Osteoblast (primary cell): ENCODE data around the gene MGAT5. TPM values are rescaled to one million over a fixed set of nuclear protein-coding genes. Genes with fewer than 3 reads are reported as not detected.

Experiments
- DNase-seq: peaks from one replicate; pipeline ENCODE4 v3.0.0; 2011; ENCODE audit warnings: low spot score, mixed read lengths; ENCODE audit not compliant: insufficient read length; ENCODE audit errors: missing footprints
- H2AFZ ChIP-seq: 2 replicates; pipeline ENCODE4 v1.6.0; 2011; ENCODE audit warnings: mild to moderate bottlenecking, low read length
- H3K27ac ChIP-seq: 2 replicates; pipeline ENCODE4 v1.5.1; 2011; ENCODE audit warnings: mild to moderate bottlenecking, low read depth, low read length, moderate library complexity
- H3K27me3 ChIP-seq: 2 replicates; pipeline ENCODE4 v1.6.0; 2012; ENCODE audit warnings: mild to moderate bottlenecking, control low read depth, inconsistent platforms, low read length, moderate library complexity; ENCODE audit not compliant: insufficient read depth
- H3K36me3 ChIP-seq: 2 replicates; pipeline ENCODE4 v1.5.1; 2011; ENCODE audit warnings: mild to moderate bottlenecking, low read length, control low read depth, moderate library complexity; ENCODE audit not compliant: insufficient read depth
- H3K4me1 ChIP-seq: 2 replicates; pipeline ENCODE4 v1.5.1; 2011; ENCODE audit warnings: mild to moderate bottlenecking, low read length, control low read depth, moderate library complexity; ENCODE audit not compliant: insufficient read depth
- H3K4me2 ChIP-seq: 2 replicates; pipeline ENCODE4 v1.6.0; 2011; ENCODE audit warnings: mild to moderate bottlenecking, low read length; ENCODE audit not compliant: insufficient read depth
- H3K4me3 ChIP-seq: fragments of 200-600 bp; sonication (generic); 3 replicates; pipeline ENCODE4 v1.5.1; 2012; ENCODE audit warnings: mild to moderate bottlenecking, low read length, inconsistent platforms; ENCODE audit not compliant: insufficient read depth
- H3K79me2 ChIP-seq: 2 replicates; pipeline ENCODE4 v1.6.0; 2012; ENCODE audit warnings: mild to moderate bottlenecking, low read length, control low read depth, inconsistent platforms; ENCODE audit not compliant: insufficient read depth
- H3K9me3 ChIP-seq: 2 replicates; pipeline ENCODE4 v1.5.1; 2011; ENCODE audit warnings: low read depth, low read length, control low read depth
- H4K20me1 ChIP-seq: 2 replicates; pipeline ENCODE4 v1.6.0; 2012; ENCODE audit warnings: mild to moderate bottlenecking, low read length, control low read depth; ENCODE audit not compliant: insufficient read depth
- total RNA-seq: library from RNA; depleted of rRNA; stranded (reverse); fragments of >200 nt; gene quantifications from 2 replicates; pipeline ENCODE4 v1.2.3, GENCODE V29; 2012
- TF ChIP-seq, protein P1 (sequence below): IDR thresholded peaks from 2 replicates; pipeline ENCODE4 v1.5.1; 2011; ENCODE audit warnings: mild to moderate bottlenecking, low read depth, low read length, moderate library complexity; ENCODE audit errors: extremely low read depth

The MGAT5 gene
- total RNA-seq, 1 donor = 29.7 TPM

DNA sequence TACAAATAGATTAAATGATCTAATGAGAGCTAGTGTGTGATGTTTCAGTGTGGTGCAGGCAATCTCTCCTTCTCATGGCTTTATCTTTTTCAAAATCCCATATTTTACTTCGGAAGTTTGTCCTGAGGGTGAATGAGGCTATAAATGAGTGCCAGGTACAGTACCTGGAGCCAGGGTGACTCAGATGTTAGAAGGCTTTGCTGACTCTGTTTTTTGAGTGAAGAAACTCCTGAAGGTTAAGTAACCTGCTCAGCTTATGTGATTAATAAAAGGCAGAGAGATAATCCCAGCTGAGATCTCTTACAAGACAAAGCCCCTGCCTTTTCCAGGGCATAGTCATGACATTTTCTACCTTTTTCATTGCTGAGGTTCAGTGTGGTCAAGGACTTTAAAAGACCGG, 52.6 kb downstream of the MGAT5 start:
- no peaks in the 10 kb centered on the region for H3K9me3 ChIP-seq
- H2AFZ ChIP-seq = no peak overlapping the region
- no peaks in the 10 kb centered on the region for H3K27me3 ChIP-seq
- H3K36me3 ChIP-seq = no peaks in the 10 kb centered on the region
- no peak overlapping the region for H3K4me2 ChIP-seq
- no peak overlapping the region for H3K27ac ChIP-seq
- no peak for DNase-seq
- no peaks in the 10 kb centered on the region for H3K79me2 ChIP-seq
- TF ChIP-seq, protein P1, sequence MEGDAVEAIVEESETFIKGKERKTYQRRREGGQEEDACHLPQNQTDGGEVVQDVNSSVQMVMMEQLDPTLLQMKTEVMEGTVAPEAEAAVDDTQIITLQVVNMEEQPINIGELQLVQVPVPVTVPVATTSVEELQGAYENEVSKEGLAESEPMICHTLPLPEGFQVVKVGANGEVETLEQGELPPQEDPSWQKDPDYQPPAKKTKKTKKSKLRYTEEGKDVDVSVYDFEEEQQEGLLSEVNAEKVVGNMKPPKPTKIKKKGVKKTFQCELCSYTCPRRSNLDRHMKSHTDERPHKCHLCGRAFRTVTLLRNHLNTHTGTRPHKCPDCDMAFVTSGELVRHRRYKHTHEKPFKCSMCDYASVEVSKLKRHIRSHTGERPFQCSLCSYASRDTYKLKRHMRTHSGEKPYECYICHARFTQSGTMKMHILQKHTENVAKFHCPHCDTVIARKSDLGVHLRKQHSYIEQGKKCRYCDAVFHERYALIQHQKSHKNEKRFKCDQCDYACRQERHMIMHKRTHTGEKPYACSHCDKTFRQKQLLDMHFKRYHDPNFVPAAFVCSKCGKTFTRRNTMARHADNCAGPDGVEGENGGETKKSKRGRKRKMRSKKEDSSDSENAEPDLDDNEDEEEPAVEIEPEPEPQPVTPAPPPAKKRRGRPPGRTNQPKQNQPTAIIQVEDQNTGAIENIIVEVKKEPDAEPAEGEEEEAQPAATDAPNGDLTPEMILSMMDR = no peak
- H3K4me3 ChIP-seq = no peak overlapping the region
- H4K20me1 ChIP-seq = peaks cover 2% of the 10 kb centered on the region
- H3K4me1 ChIP-seq = peaks cover 9% of the 10 kb centered on the region

DNA sequence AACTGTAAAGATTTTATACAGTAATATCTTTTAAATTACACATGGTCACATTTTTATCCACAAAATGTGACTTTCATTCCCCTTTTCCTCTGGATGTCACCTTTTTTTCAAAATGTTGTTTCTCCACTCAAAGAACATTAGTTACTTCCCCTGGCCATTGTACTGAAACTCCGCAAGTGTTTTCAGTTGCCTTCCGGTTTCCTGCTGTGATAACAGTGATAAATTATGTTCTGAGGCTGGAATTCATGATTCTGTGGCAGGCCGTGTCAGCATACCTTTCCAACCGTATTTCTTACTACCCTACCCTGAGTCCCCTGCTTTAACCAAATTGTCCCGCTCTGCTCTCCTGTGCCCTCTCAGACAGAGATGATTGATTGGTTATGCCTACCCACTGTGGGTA, 53.5 kb downstream of the MGAT5 start:
- H3K4me1 ChIP-seq = peaks cover under 1% of the 10 kb centered on the region
- H3K4me2 ChIP-seq = no peak overlapping the region
- no peaks in the 10 kb centered on the region for H3K9me3 ChIP-seq
- TF ChIP-seq, protein P1 = no peak
- no peaks in the 10 kb centered on the region for H3K27me3 ChIP-seq
- H3K36me3 ChIP-seq = no peaks in the 10 kb centered on the region
- H3K4me3 ChIP-seq = no peak overlapping the region
- no peaks in the 10 kb centered on the region for H3K79me2 ChIP-seq
- no peak for DNase-seq
- no peak overlapping the region for H3K27ac ChIP-seq
- no peak overlapping the region for H2AFZ ChIP-seq
- no peaks in the 10 kb centered on the region for H4K20me1 ChIP-seq

DNA sequence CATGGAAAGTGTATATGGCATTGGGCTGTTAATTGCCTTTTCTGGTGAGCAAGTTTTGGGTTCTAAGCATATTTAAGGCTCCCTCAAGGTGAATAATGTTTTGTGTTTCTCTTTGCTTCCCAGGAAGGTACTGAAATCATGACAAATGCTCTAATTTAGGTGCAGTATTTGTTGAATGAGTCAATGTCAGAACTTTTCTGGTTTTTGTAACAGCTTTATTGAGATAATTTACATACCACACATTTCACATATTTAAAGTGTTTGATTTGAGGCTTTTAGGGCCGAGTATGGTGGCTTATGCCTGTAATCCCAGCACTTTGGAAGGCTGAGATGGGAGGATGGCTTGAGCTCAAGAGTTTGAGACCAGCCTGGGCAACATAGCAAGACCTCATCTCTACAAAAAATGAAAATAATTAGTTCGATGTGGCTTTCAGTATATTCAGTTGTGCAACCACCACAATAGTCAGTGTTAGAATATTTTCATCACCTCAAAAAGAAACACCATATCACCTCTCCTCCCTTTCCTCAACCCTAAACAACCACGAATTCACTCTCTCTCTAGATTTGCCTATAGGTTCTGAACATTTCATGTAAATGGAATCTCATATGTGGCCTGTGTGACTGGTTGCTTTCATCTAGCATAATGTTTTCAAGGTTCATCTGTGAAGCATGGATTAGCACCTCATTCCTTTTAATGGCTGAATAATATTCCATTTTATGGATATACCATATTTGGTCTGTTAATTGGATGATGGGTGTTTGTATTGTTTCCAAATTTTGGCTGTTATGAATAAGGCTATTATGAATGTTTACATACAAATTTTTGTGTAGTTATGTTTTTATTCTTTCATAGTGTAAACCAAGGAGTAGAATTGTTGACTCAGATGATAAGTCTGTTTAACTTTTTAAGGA, 54.9 kb downstream of the MGAT5 start:
- no peaks in the 10 kb centered on the region for H3K79me2 ChIP-seq
- no peak overlapping the region for H3K4me2 ChIP-seq
- no peaks in the 10 kb centered on the region for H4K20me1 ChIP-seq
- H2AFZ ChIP-seq = no peak overlapping the region
- no peak for DNase-seq
- no peak overlapping the region for H3K4me3 ChIP-seq
- H3K27ac ChIP-seq = no peak overlapping the region
- no peaks in the 10 kb centered on the region for H3K27me3 ChIP-seq
- H3K36me3 ChIP-seq = no peaks in the 10 kb centered on the region
- H3K9me3 ChIP-seq = no peaks in the 10 kb centered on the region
- TF ChIP-seq, protein P1 = no peak
- no peaks in the 10 kb centered on the region for H3K4me1 ChIP-seq
